HepG2 (cell line): ENCODE measurements around the gene APOL2. TPM values are rescaled to one million over a fixed set of nuclear protein-coding genes. Genes with fewer than 3 reads are reported as not detected.
A peak's percentile ranks its signal among the peaks of the same experiment; 100 is the strongest.

Experiments used
- ATAC-seq: fragments of 200-7000 bp; cut with Tn5 transposase; 3 replicates; pipeline ENCODE4 v1.9.1; 2020; ENCODE audit warnings: mild to moderate bottlenecking, moderate library complexity
- BruUV-seq: library from RNA; stranded (reverse); fragments of 400-500 nt; replicated peaks from 2 replicates; lab custom pipeline; 2021; lab: Mats Ljungman, UMichigan
- CTCF ChIA-PET: fragments of 300-600 bp; formaldehyde crosslinking; extraction: SDS; loops from one replicate; lab custom pipeline; 2021; ENCODE audit warnings: low total read pairs, inconsistent platforms, low intra/inter-chr PET ratio; lab: Yijun Ruan, JAX
- POLR2A ChIA-PET: fragments of 350-600 bp; sonication (Branson Sonifier 250); formaldehyde crosslinking; loops from one replicate; lab custom pipeline; 2020; ENCODE audit warnings: antibody characterized with exemption, inconsistent platforms; lab: Yijun Ruan, JAX
- DNase-seq: peaks from one replicate; pipeline ENCODE4 v3.0.0-alpha.2; 2015; ENCODE audit warnings: low spot score
- FAIRE-seq: peaks from 3 replicates; lab custom pipeline; 2011; peaks lifted over from hg19 to GRCh38; lab: Jason Lieb, UNC
- H2AFZ ChIP-seq: one replicate; pipeline ENCODE4 v1.6.1; 2011; ENCODE audit warnings: low read length, inconsistent platforms
- H3K27ac ChIP-seq: fragments of 300-600 bp; 3 replicates; pipeline ENCODE4 v1.8.0; 2011; ENCODE audit warnings: mixed run types, mild to moderate bottlenecking, mixed read lengths, low read length, inconsistent platforms; ENCODE audit not compliant: insufficient read depth; ENCODE audit errors: extremely low read length
- H3K27me3 ChIP-seq, 2 experiments: fragments of 200-600 bp in 1 of 2; 2 replicates in 1 of 2; 3 replicates in 1 of 2; pipeline versions ENCODE4 v1.6.0 to v1.8.0; 2011; ENCODE audit warnings: low read length in 2 of 2, mild to moderate bottlenecking in 2 of 2, moderate library complexity in 2 of 2, inconsistent platforms in 1 of 2; ENCODE audit not compliant: insufficient read depth in 2 of 2, control insufficient read depth in 1 of 2
- H3K36me3 ChIP-seq, 2 experiments: fragments of 200-600 bp in 1 of 2; replicated peaks in 1 of 2; 2 replicates in 1 of 2; 3 replicates in 1 of 2; pipeline versions ENCODE4 v1.5.1 to v1.8.0; 2011; ENCODE audit warnings: low read length in 2 of 2, inconsistent platforms in 1 of 2; ENCODE audit not compliant: insufficient read depth in 2 of 2, control insufficient read depth in 1 of 2
- H3K4me1 ChIP-seq: 2 replicates; pipeline ENCODE4 v1.5.1; 2012; ENCODE audit warnings: low read length, inconsistent platforms; ENCODE audit not compliant: insufficient read depth
- H3K4me2 ChIP-seq: 2 replicates; pipeline ENCODE4 v1.6.0; 2011; ENCODE audit warnings: low read depth, low read length, inconsistent platforms
- H3K4me3 ChIP-seq, 3 experiments: fragments of 200-600 bp in 1 of 3; sonication (generic), shearing (Covaris generic) in 1 of 3; replicated peaks in 1 of 3; 2 replicates each; pipeline ENCODE4 v1.5.1; 2011 to 2016; ENCODE audit warnings: low read length in 3 of 3, inconsistent platforms in 2 of 3, low read depth in 2 of 3, mild to moderate bottlenecking in 2 of 3, control low read depth in 1 of 3, mixed read lengths in 1 of 3; ENCODE audit not compliant: insufficient read depth in 1 of 3
- H3K79me2 ChIP-seq: one replicate; pipeline ENCODE4 v1.6.1; 2011; ENCODE audit warnings: low read length, inconsistent platforms; ENCODE audit not compliant: insufficient read depth
- H3K9ac ChIP-seq: 2 replicates; pipeline ENCODE4 v1.6.0; 2011; ENCODE audit warnings: mild to moderate bottlenecking, low read depth, low read length, inconsistent platforms; ENCODE audit not compliant: insufficient read depth
- H3K9me3 ChIP-seq: 2 replicates; pipeline ENCODE4 v1.5.1; 2012; ENCODE audit warnings: mild to moderate bottlenecking, low read length
- H4K20me1 ChIP-seq: 2 replicates; pipeline ENCODE4 v1.6.0; 2011; ENCODE audit warnings: inconsistent platforms, mild to moderate bottlenecking, low read length, moderate library complexity; ENCODE audit not compliant: insufficient read depth
- GPN1 ChIP-seq: sonication (generic); formaldehyde crosslinking; IDR thresholded peaks from 2 replicates; pipeline ENCODE4 v1.5.1; 2020; ENCODE audit warnings: missing genetic modification reagents, borderline replicate concordance
- POLR2AphosphoS5 ChIP-seq: IDR thresholded peaks from 2 replicates; pipeline ENCODE4 v1.6.1; 2012; ENCODE audit warnings: low read depth, low read length
- RAD51 ChIP-seq: fragments of 450-650 bp; IDR thresholded peaks from 2 replicates; pipeline ENCODE4 v1.6.1; 2016; ENCODE audit warnings: borderline replicate concordance
- SMAD9 ChIP-seq: sonication (generic); formaldehyde crosslinking; IDR thresholded peaks from 2 replicates; pipeline ENCODE4 v1.5.1; 2020; ENCODE audit warnings: mild to moderate bottlenecking, missing genetic modification reagents
- ZC3H13 ChIP-seq: sonication (generic); formaldehyde crosslinking; IDR thresholded peaks from 2 replicates; pipeline ENCODE4 v1.8.1; 2023; ENCODE audit warnings: mild to moderate bottlenecking, missing genetic modification reagents, moderate library complexity
- ZNF543 ChIP-seq: sonication (generic); formaldehyde crosslinking; IDR thresholded peaks from 2 replicates; pipeline ENCODE4 v1.4.0; 2020; ENCODE audit warnings: mild to moderate bottlenecking, missing genetic modification reagents
- ZNF687 ChIP-seq: sonication (generic); formaldehyde crosslinking; IDR thresholded peaks from 2 replicates; pipeline ENCODE4 v1.5.1; 2020; ENCODE audit warnings: mild to moderate bottlenecking, missing genetic modification reagents, moderate library complexity
- ZNF720 ChIP-seq: sonication (generic); formaldehyde crosslinking; IDR thresholded peaks from 2 replicates; pipeline ENCODE4 v1.4.0; 2020; ENCODE audit warnings: missing genetic modification reagents
- ZNF75D ChIP-seq: sonication (generic); formaldehyde crosslinking; IDR thresholded peaks from 2 replicates; pipeline ENCODE4 v1.8.1; 2023; ENCODE audit warnings: missing genetic modification reagents, mild to moderate bottlenecking, borderline replicate concordance
- ZNF770 ChIP-seq: sonication (generic); formaldehyde crosslinking; IDR thresholded peaks from 2 replicates; pipeline ENCODE4 v1.5.0; 2020; ENCODE audit warnings: mild to moderate bottlenecking, missing genetic modification reagents
- WGBS: methylation state at CpG from one replicate; pipeline ENCODE4 v1.1.6; 2017; ENCODE audit warnings: low lambda C conversion rate; 5-methylcytosine and 5-hydroxymethylcytosine counted together
- in situ Hi-C: cut with HindIII; loops from 2 replicates; pipeline ENCODE4 v1.10.0; 2017; ENCODE audit warnings: low pct_unique_long_range_greater_than_20kb; ENCODE audit not compliant: extremely low pct_ligation_motif_present
- intact Hi-C: fragments of 100-400 bp; cut with micrococcal nuclease; formaldehyde crosslinking; loops from one replicate; pipeline ENCODE4 v1.10.0; 2022; ENCODE audit not compliant: unreplicated experiment
- polyA plus RNA-seq, 8 experiments: library from polyadenylated mRNA; depleted of rRNA in 3 of 8; stranded (reverse) in 7 of 8; unstranded in 1 of 8; fragments of >200 nt; fragmentation: Illumina TruSeq in 4 of 8; extraction: Trizol in 4 of 8; gene quantifications; 2 replicates each; pipeline versions ENCODE4 v1.2.1 to v1.2.3, GENCODE V29; 2011 to 2016; ENCODE audit warnings: low read depth in 4 of 8, missing spikeins in 1 of 8, mixed read lengths in 1 of 8; ENCODE audit not compliant: insufficient read depth in 1 of 8
- total RNA-seq, 5 experiments: library from RNA; depleted of rRNA; stranded (reverse); fragments of >200 nt; fragmentation: Illumina TruSeq; extraction: Trizol; gene quantifications; 2 replicates each; pipeline ENCODE4 v1.2.3, GENCODE V29; 2016; ENCODE audit warnings: low read depth in 1 of 5

Gene APOL2
- total and polyA plus RNA-seq, 2 of the 13 experiments (the other 11 are each of a cell fraction or from before 2014, with no cell fraction given) = 28.7 to 51.2 TPM

GRCh38 chr22:36233796-36234195 is 5.5 kb downstream of the APOL2 start:
- no peak for DNase-seq
- 83% methylated on average over 7 of the region's 7 CpGs for WGBS
- H2AFZ ChIP-seq = no peak overlapping the region

GRCh38 chr22:36232715-36233401 is 6.5 kb downstream of the APOL2 start:
- H3K4me2 ChIP-seq = peak overlapping the region; percentile 47
- ChIA-PET POLR2A (interaction anchor here (1.0 kb wide), 1 partner anchor 19 kb away, joined by 3 read pairs; no protein-coding TSS in a partner anchor), CTCF (no interaction called here)
- 41% methylated on average over 9 of the region's 13 CpGs for WGBS
- H3K79me2 ChIP-seq = peaks cover 35% of the 10 kb centered on the region
- DNase-seq (no peak), ATAC-seq (peak; percentile 51), FAIRE-seq (no peak)
- H3K9ac ChIP-seq = peak overlapping the region; percentile 40; the same call in 1 of the 2 replicates
- BruUV-seq = no TSS peak
- 0 out of 2 replicates have a peak, but pooled peaks cover 4% of the 10 kb centered on the region for H4K20me1 ChIP-seq
- in situ Hi-C loops (loop anchor here (10.0 kb wide), 1 partner anchor 52 kb away; no protein-coding TSS in a partner anchor), intact Hi-C loops (loop anchor here (2.0 kb wide), 1 partner anchor 46 kb away; no protein-coding TSS in a partner anchor)
- H3K27ac ChIP-seq = peak overlapping the region; percentile 62
- H3K36me3 ChIP-seq = peaks cover 14 to 48% of the 10 kb centered on the region in 2 experiments; a peak in 4 of 5 replicates
- H3K9me3 ChIP-seq = no peaks in the 10 kb centered on the region
- no peak overlapping the region for H2AFZ ChIP-seq
- peak overlapping the region in 1 of 3 experiments; percentile 9; a peak in 2 of 6 replicates for H3K4me3 ChIP-seq
- H3K27me3 ChIP-seq = no peaks in the 10 kb centered on the region
- H3K4me1 ChIP-seq = peaks cover 100% of the 10 kb centered on the region
- TF ChIP-seq ZNF543 (CRISPR knock-in tag) (no peak), RAD51 (no peak), ZNF770 (CRISPR knock-in tag) (peak; percentile 61), GPN1 (CRISPR knock-in tag) (no peak), ZNF687 (CRISPR knock-in tag) (peak; percentile 72), SMAD9 (CRISPR knock-in tag) (no peak), ZNF75D (no peak)

More at GRCh38 chr22:36233796-36234195, 5.5 kb downstream of the APOL2 start:
- Histone ChIP-seq H3K27ac (peak overlapping the region; percentile 62), H3K27me3 (no peaks in the 10 kb centered on the region; a peak in 1 of 5 replicates), H3K79me2 (peaks cover 45% of the 10 kb centered on the region), H3K9me3 (no peaks in the 10 kb centered on the region), H3K9ac (no peak overlapping the region), H3K4me2 (peak overlapping the region; percentile 47; the same call in 1 of the 2 replicates), H3K36me3 (peaks cover 13 to 46% of the 10 kb centered on the region in 2 experiments; a peak in 4 of 5 replicates), H4K20me1 (0 out of 2 replicates have a peak, but pooled peaks cover 4% of the 10 kb centered on the region)
- no peak for ATAC-seq
- ChIA-PET CTCF (no interaction called here), POLR2A (interaction anchor here (1.0 kb wide), 1 partner anchor 18 kb away, joined by 3 read pairs; no protein-coding TSS in a partner anchor)
- intact Hi-C loops (loop anchor here (2.0 kb wide), 1 partner anchor 45 kb away; no protein-coding TSS in a partner anchor), in situ Hi-C loops (loop anchor here (10.0 kb wide), 1 partner anchor 51 kb away; no protein-coding TSS in a partner anchor)
- TF ChIP-seq ZNF720 (no peak), ZC3H13 (CRISPR knock-in tag) (0 out of 2 replicates have a peak, but pooled peaks have one; percentile 4), POLR2AphosphoS5 (no peak)
- TF ChIP-seq, all 625 proteins: peak for 1
- FAIRE-seq = no peak
- no TSS peak for BruUV-seq
- Histone ChIP-seq H3K4me3 (no peak overlapping the region; a peak in 1 of 6 replicates), H3K4me1 (peaks cover 92% of the 10 kb centered on the region)
